Activated CD4-positive, alpha-beta T cell treated with anti-CD3 and anti-CD28 coated beads, Interleukin-2, amount 50 U/mL, for 4 hours (primary cell): ENCODE data around the gene GRAMD1A.
"Not testable (repeated sequence)": the region's sequence is repeated elsewhere in the genome, so short reads cannot be mapped to it uniquely, and the experiment has no call there.

Source experiments
- DNase-seq, 2 experiments: peaks; one replicate each; pipeline ENCODE4 v3.0.0-alpha.2; 2020

The GRAMD1A gene

DNA sequence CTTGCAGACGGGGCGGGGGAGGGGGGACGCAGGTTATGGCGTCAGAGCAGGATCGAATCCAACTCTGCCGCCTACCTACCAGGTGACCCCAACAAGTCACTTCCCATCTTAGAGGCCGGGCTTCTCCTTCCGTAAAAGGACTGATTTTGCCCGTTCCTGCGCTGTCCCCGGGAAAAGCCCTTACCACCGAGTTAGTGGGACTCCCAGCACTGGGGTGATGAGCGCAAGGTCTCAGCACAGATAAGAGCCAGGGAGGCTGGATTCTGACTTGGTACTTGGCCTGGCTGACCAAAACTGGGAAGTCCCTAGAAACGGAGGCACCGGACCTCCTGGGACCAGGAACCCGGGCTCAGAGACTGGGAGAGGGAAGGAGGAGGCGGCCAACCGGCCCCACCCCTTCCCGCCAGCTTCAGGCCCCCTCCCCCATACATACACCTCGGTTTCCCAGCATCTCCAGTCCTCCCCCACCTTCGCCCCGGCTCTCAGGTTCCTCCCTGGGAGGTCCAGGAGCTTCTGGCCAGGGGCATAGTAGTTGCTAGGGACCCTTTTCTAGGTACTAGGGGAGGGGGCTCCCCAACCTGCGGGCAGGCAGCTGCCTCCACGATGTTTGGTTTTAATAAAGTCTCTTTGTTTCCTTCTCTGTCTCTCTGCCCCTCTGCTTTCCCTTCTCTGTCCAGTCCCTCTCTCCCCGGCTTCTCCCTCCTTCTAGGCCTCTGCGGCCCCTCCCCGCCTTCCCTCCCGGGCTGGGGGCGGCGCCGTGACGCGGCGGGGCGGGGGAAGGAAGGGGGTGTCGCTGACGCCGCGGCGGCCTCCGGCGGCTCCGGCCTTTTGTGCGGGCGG lies at the start of gene GRAMD1A:
Gene GRAMD1A (plus strand): TSS at position 826 of the 840 bp plus-strand sequence. CDS start 156 bp downstream, outside the sequence.
- DNase-seq: peak; percentile 56 to 58

DNA sequence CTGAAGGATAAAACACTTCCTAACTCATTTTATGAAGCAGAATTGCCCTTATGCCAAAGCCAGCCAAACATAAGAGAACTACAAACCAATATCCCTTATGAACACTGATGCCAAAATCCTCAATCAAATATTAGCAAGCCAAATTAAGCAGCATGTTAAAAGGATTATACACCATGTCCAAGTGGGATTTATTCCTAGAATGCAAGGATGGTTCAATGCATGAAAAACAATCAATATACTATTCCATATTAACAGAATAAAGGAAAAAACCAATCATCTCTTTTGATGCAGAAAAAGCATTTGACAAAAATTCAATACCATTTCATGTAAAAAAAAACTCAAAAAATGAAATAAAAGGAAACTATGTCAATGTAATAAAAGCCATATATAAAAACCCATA lies 47.0 kb upstream of the GRAMD1A start:
- no peak for DNase-seq

DNA sequence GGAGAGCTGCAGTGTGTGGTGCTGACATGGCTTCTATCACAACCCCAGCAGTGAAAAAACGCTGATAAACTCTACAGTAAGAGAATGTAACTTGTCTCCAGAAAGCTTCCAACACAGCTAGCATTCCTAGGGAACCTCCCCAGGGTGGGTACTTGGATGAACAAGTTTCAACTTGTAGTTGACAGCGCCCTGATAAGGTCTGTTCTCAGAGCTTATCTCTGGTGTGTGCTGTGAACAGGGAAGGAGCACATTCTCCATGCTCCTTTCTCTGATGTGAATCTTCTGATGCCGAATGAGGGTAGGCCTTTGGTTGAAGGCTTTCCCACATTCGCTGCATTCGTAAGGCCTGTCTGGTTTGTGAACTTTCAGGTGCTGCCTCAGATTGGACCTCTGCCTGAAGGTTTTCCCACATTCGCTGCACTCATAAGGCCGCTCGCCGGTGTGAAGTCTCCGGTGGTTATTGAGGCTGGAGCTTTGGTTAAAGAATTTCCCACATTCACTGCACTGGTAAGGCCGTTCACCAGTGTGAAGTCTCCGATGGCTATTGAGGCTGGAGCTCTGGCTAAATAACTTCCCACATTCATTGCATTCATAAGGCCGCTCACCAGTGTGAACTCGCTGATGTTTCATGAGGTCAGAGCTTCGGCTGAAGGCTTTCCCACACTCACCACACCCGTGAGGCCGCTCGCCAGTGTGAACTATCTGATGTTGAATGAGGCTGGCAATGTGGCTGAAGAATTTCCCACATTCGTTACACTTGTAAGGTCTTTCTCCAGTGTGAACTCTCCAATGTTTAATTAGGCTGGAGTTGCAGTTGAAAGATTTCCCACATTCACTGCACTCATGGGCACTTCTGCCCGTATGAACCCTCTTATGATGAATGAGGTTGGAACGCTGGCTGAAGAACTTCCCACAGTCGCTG lies 42.0 kb upstream of the GRAMD1A start:
- no peak for DNase-seq

DNA sequence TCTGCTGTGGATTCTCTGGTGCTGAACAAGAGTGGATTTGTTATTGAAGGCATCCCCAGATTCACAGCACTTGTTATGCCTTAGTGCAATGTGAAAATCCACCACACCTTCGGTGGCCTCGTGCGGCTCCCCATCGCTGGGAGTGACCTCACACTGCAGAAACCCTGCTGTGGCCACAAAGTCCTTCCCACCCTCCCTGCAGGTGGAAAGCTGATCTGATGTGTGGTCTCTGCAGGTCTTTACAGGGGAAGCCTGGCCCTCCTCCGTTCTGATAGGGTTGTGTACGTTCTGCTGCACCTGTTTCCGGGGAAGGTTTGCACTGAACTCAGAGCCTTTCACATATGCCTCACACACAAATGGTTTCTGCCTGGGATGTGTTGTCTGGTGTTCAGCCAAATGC lies 41.1 kb upstream of the GRAMD1A start:
- DNase-seq: no peak

DNA sequence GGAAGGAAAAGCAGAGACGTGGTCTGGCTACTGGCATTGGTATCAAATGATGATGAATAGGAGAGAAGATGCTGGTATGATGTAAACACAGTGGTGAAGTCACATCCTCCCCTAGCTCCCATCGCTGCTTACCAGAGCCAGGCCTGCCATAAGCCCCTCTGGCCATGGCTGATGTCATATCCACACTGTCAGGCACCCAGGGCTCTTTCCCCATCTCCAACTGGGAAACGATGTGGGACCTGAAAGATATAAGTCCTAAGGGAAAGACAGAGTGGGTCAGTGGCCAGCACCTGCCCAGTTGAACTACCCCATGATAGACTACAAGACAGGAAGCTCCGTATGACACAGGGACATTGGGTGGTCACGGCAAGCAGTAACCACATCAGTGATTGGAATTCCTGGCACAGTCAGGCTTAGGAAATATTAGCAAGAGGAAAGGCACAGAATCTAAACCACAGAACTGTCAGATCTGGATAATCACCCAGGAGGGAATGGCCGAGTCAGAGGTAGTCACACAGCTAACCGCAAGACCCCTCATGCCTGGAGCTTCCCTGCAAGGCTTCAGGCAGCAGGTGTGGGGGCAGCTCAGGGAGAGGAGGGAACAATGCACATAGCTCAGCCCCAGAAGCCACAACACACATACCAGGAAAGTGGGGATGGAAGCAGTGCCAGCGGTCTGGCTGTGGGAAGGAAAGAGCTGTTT lies 39.9 kb upstream of the GRAMD1A start:
- no peak for DNase-seq

DNA sequence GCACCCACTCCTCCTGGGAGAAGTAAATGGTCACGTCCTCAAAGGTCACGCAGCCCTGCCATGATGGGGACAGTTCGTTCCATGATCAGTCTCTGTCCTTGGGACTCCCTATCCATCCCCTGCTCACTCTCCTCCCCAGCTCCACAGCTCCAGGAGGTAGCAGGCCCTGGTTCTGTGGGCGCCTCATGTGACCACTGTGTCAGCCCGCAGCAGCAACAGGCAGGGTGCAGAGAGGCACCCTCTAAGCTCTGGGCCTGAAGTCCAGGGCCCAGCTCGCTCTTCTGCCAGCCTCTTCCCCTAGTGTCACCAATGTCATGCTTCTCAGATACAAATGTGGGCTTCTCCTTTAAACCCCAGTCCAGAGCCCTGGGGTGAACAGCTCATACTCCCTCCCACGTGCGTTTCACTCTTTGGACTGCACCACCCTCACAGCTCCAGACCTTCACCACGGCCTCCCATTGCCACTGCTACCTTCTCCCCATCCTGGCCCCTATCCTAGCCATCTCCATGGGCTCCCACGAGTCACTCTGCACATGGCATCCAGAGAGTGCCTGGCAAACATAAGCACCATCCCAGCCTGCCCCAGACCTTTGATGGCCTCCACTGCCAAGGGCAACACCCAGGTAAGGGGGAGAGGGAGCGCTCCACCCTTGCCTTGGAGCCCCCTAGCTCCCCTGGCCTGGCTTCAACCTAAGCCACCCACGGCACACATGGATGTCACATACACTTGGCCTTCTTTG lies 39.0 kb upstream of the GRAMD1A start:
- no peak for DNase-seq

DNA sequence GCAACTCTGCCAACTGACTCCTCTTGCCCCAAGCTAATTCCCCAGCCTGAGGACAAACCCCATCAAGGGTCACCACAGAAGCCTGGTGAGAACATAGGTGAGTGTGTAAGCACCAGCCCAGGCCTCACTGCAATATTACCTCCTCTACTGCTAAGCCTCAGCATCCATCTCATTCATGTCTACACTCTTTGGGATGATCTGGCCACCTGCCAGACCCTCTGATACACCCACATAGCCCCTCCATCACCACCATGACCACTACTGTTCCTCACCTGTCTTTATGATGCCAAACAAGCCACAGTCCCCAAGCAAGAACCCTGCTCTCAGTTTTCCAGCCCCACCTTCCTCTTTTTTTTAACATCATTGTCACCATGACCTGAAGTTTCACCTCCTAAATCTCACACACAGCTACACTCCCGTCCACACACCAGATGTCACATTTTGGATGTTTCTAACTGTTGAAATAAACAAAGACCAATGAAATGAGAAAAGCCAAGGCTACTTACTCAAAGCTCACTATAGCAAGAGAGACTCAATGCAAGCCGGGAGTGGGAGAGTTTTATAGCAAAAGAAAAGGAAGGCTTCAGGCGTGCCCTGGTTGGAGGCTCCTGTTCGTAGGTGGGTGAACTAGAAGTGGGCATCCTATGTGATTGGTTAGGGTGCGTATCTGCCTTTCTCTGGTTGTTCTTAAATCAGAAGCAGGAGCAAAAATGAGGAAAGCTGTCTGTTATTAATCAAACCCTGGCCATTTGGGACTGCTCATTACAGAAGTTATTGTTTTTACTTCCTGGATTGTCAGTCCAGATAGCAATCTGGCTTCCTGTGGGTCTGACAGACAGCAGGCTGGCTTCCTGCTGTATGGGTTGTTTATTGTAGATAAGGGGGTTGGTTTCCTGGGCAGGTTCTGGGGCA lies 38.1 kb upstream of the GRAMD1A start:
- DNase-seq: no peak

DNA sequence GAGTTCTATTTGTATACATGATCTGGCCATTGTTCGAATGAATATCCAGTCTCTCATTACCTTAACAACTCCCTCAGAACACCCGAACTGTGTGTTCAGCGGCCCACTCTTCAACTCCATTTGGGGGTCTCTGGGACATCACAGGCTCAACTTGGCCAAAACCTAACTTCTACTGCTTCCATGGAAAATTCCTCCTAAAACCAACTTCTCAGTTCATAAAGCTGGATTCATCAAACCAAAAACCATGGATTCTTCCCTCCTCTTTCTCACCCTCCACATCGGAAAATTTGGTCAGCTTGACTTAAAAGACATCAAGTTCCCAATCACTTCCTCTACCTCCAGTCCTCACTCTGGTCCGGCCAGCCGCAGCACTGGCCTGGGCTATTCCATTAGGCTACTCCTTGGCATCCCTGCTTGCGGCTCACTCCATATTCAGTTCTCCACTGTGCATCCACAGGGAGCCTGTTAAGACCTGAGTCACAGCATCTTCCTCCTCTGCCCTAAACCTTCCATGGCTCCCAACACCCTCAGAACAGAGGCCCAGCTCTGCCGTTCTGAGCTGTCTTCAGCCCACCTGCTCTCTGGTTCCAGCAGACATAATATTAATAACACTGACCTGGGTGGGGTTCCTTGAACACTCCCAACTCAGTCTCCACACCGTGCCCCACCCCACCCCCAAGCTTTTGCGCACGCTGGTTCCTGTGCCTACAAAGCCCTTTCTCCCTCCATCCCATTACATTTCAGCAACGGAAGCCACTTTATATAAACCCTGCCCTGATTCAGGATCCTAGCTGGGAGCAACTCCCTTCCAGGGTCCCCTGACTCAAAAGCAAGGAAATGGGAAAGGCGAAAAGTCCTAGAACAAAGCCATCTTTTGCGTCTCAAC lies 37.2 kb upstream of the GRAMD1A start:
- no peak for DNase-seq

DNA sequence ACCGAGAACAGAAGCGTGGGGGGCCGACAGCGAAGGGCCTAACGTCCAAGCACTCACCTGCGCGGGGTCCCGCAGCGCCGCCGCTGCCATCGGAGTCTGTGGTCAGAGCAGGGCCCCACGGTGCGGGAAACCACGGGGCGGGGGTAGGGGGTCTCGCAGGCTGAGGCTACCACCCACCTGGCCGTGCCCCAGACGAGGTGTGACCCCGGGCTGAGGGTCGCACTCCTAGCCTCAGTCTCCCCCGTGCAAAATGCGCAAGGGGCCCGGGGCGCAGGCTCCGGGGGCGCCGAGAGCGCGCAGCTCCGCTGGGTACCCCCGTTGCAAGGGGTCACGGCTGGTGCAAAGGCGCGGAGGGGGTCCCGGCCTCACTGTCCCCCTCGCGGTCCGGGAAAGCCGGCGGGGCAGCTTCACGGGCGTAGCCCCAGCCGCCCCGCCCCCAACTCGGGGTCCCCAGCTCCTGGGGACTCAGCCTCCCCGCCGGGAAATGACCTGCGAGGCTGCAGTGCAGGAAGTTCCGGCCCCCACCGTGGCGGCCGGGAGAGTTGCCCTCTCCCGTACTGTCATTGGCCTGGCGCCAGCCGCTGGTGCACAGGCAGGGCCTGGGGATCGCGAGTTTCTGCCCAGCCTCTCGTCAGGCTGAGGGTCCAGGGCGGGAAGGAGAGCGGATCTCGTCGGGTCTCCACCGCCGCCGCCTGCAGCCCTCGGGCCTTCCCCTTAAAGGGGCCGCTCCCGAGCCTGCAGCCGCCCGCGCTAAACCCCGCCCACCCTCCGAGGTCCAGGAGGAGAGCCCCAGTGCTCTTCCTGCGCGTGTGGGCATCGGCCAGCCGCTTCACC lies 36.3 kb upstream of the GRAMD1A start, which contains the start of gene ZNF792:
Gene ZNF792 (minus strand): TSS at position 657 of the 834 bp plus-strand sequence. CDS start 567 bp downstream, at position 90.
- DNase-seq: peak; percentile 18 to 34

DNA sequence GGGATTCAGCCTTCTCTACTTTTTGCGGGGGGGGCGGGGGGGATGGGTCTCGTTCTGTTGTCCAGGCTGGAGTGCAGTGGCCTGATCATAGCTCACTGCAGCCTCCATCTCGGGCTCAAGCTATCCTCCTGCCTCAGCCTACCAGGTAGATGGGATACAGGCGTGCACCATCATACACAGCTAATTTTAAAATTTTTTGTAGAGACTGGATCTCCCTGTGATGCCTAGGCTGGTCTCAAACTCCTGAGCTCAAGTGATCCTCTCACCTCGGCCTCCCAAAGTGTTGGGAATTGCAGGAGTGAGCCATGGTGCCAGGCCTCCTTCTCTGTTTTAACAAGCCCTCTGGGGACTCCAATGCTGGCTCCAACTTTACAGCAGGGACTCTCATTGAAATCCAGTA lies 35.5 kb upstream of the GRAMD1A start:
- DNase-seq: no peak

DNA sequence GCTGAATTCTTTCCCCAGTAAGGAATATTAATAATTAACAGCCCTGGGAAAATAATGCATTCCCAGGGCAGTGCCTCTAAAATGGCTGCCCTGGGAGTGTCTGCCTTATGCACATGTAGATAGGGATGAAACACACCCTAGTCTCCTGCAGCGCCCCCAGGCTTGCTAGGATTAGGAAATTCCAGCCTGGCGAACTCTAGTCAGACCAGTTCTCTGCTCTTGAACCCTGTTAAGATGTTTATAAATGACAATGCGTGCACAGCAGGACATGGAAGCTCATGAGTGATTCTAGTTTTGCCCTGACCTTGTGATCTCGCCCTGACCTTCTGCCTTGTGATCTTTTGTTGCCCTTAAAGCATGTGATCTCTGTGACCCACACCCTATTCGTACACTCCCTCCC lies 34.6 kb upstream of the GRAMD1A start:
- not testable (repeated sequence) for DNase-seq

DNA sequence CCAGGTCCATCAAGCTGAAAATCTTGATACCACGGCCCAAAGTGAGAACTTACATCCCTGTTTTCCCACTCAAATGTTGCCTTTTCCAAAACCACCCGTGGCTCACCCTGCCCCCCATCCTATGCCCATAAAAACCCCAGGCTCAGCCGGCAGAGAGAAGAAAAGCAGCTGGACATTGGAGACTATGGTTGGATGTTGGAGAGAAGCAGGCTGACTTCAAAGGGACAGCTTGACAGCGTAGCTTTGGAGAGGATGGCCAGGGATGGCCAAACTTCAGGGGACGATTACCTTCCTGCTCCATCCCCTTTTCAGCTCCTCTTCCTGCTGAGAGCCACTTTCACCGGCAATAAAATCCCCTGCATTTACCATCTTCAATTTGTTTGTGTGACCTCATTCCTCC lies 32.6 kb upstream of the GRAMD1A start:
- no peak for DNase-seq

DNA sequence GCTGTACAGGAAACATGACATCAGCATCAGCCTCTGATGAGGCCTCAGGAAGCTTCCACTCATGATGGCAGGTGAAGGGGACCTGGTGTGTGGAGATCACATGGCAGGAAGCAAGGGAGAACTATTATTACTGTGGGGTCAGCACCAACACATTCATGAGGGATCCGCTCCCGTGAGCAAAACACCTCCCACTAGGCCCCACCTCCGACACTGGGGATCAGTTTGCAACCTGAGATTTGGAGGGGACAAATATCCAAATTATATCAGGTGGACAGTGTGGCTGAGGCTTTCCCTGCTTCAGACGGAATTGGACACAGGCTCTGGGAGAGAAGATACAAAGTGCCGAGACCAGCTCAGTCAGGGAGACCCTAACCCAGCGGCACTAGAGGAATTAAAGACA lies 30.4 kb upstream of the GRAMD1A start:
- no peak for DNase-seq

DNA sequence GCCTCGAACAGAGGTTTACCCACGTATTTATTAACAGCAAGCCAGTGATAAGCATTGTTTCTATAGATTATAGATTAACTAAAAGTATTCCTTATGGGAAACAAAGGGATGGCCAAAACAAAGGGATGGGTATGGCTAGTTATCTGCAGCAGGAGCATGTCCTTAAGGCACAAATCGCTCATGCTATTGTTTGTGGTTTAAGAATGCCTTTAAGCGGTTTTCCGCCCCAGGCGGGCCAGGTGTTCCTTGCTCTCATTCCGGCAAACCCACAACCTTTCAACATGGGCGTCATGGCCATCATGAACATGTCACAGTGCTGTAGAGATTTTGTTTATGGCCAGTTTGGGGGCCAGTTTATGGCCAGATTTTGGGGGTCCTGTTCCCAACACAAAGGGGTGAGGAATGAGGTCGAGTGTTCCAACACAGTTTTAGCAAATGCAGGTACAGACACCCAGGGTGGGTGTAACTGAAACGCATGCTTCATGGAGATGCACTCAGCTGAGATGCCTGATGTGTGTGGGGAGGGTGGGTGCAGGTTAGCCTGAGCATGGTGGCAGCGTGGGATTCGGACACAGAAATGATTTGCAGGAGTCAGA lies 29.8 kb upstream of the GRAMD1A start:
- DNase-seq: not testable (repeated sequence)

DNA sequence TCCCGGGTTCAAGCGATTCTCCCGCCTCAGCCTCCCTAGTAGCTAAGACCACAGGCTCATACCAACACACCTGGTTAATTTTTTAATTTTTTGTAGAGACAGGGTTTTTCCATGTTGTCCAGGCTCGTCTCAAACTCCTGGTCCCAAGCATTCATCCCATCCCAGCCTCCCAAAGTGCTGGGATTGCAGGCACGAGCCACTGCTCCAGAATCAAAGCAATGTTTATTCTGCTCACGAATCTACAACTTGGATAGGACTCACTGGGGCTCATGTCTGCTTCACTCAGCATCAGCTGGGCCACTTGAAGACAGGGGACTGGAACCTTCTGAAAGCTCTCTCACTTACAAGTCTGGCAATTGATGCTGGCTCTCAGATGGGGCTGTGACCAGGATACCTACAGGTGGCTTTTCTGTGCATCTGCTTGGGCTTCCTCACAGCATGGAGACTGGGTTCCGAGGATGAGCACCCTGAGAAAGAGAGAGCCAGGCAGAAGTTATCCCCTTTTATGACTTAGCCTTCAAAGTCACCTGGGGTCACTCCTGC lies 27.9 kb upstream of the GRAMD1A start:
- no peak for DNase-seq

DNA sequence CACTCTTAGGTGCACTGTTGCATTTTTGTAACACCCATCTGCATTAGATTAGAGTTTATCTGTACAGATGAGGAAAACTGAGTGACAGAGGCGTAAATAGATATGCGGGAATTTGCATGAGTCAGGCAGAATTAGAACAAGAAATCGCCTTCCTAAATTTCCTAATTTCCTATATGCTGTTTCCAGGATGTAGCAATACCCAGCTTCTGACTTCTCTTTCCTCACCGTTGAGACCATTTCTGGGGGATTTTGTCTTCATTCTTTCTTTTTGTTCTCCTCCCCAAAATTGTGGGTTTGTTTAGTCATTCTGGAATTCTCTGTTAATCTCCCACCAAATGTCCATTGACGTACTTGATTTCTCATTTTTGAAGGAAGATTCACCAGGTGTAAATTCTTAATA lies 25.5 kb upstream of the GRAMD1A start:
- no peak for DNase-seq

DNA sequence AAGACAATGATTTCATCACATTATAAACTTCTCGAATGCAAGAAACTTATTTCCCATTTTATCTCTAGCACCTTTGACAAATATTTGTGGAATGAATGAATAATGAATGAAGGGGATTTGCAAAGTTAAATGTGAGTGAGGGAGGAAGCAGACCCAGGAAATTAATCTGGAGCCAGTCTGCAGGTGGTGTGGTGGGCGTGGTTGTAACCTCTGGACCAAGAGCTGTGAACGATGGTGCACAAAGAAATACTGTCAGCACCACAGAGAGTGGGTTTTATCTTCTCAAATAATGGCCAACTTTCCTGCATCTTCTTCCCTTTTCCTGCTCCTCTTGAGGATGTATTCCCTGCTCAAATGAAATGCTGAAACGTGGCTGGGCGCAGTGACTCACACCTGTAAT lies 25.1 kb upstream of the GRAMD1A start:
- DNase-seq: no peak

DNA sequence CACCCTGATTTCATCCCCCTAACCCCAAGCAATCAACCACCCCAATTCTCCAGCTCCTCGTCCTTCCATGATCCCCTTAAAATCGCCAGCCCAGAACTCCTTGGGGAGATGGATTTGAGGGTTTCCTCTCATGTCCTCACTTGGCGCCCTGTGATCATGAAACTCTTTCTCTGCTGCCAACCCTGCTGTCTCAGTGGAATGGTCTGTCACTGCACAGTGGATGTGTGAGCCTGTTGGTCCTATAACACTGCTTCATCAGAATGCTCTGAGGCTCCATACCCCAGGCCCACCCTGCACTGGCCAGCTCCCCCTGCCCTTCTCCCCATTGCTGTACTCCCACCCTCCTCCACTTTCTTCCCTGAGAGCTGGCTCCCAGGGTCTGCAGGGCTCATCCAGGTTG lies 23.5 kb upstream of the GRAMD1A start:
- DNase-seq: no peak
